Neural crest cell (in vitro differentiated cells): ENCODE results near the gene ADCY2. TPM values are rescaled to one million over a fixed set of nuclear protein-coding genes. Genes with fewer than 3 reads are reported as not detected.

Source experiments
- DNase-seq: peaks from one replicate; pipeline ENCODE4 v3.0.0; 2021; ENCODE audit warnings: low read depth, mixed read lengths, low spot score
- H3K27ac Mint-ChIP-seq: one replicate; pipeline ENCODE4 v1.8.0; 2021; ENCODE audit warnings: mild to moderate bottlenecking, mixed read lengths; ENCODE audit not compliant: unreplicated experiment
- H3K27me3 Mint-ChIP-seq: 2 replicates; pipeline ENCODE4 v1.8.0; 2021; ENCODE audit warnings: low read depth, mild to moderate bottlenecking, mixed read lengths
- H3K36me3 Mint-ChIP-seq: 2 replicates; pipeline ENCODE4 v1.8.0; 2021; ENCODE audit warnings: low read depth, mild to moderate bottlenecking, mixed read lengths
- H3K4me1 Mint-ChIP-seq: 2 replicates; pipeline ENCODE4 v1.8.0; 2021; ENCODE audit warnings: mixed read lengths
- H3K4me3 Mint-ChIP-seq: one replicate; pipeline ENCODE4 v1.8.0; 2021; ENCODE audit warnings: mild to moderate bottlenecking, mixed read lengths
- H3K9me3 Mint-ChIP-seq: 2 replicates; pipeline ENCODE4 v1.8.0; 2021; ENCODE audit warnings: mixed read lengths
- total RNA-seq: library from RNA; stranded (reverse); gene quantifications from 2 replicates; pipeline ENCODE4 v1.2.1, GENCODE V29; 2021
- TF ChIP-seq, protein P1 (sequence below): fragments of 200-600 bp; sonication (generic); conservative IDR thresholded peaks from 2 replicates; pipeline ENCODE4 v1.5.0; 2021; ENCODE audit warnings: antibody characterized with exemption, mild to moderate bottlenecking

Gene ADCY2
- total RNA-seq, 1 donor from 2014 or later = 3.5 TPM

GRCh38 chr5:7446913-7447312, 51.0 kb downstream of the ADCY2 start:
- Mint-ChIP-seq H3K27me3 (no peaks in the 10 kb centered on the region), H3K9me3 (peaks cover 14% of the 10 kb centered on the region)
- TF ChIP-seq, protein P1, sequence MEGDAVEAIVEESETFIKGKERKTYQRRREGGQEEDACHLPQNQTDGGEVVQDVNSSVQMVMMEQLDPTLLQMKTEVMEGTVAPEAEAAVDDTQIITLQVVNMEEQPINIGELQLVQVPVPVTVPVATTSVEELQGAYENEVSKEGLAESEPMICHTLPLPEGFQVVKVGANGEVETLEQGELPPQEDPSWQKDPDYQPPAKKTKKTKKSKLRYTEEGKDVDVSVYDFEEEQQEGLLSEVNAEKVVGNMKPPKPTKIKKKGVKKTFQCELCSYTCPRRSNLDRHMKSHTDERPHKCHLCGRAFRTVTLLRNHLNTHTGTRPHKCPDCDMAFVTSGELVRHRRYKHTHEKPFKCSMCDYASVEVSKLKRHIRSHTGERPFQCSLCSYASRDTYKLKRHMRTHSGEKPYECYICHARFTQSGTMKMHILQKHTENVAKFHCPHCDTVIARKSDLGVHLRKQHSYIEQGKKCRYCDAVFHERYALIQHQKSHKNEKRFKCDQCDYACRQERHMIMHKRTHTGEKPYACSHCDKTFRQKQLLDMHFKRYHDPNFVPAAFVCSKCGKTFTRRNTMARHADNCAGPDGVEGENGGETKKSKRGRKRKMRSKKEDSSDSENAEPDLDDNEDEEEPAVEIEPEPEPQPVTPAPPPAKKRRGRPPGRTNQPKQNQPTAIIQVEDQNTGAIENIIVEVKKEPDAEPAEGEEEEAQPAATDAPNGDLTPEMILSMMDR = no peak

DNA sequence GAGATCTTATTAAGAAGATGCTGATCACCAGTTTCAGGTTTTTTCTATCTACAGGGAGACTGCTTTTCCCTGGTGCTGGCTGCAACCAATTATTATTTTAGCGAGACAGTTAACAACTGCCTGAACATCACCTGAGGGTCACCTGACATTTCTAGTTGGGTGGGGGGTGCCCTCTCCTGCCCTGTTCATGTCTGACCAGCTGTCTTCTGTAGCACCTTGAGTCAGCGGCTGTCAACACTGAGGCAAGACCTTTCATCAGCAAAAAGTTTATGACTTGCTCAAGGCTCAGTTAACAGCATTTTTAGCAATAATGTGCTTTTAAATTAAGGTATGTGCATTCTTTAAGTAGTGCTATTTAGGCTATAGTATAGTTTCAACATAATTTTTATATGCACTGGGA, 58.0 kb downstream of the ADCY2 start:
- Mint-ChIP-seq H3K27me3 (no peaks in the 10 kb centered on the region), H3K27ac (no peak overlapping the region), H3K4me1 (no peaks in the 10 kb centered on the region), H3K36me3 (no peaks in the 10 kb centered on the region), H3K9me3 (peaks cover 9% of the 10 kb centered on the region), H3K4me3 (no peak overlapping the region)
- no peak for DNase-seq
- TF ChIP-seq, protein P1 = no peak

More at GRCh38 chr5:7446913-7447312, 51.0 kb downstream of the ADCY2 start:
- H3K27ac Mint-ChIP-seq = no peak overlapping the region
- peaks cover 2% of the 10 kb centered on the region for H3K36me3 Mint-ChIP-seq
- H3K4me3 Mint-ChIP-seq = no peak overlapping the region
- DNase-seq = no peak
- no peaks in the 10 kb centered on the region for H3K4me1 Mint-ChIP-seq

- TF ChIP-seq, protein P1 = no peak
- no peak for DNase-seq
- H3K4me3 Mint-ChIP-seq = no peak overlapping the region
- H3K27me3 Mint-ChIP-seq = no peaks in the 10 kb centered on the region
- H3K4me1 Mint-ChIP-seq = no peaks in the 10 kb centered on the region
- H3K9me3 Mint-ChIP-seq = peaks cover 7% of the 10 kb centered on the region
- H3K27ac Mint-ChIP-seq = no peak overlapping the region
- no peaks in the 10 kb centered on the region for H3K36me3 Mint-ChIP-seq
These were observed 60.3 kb downstream of the ADCY2 start for GRCh38 chr5:7456206-7456605.

DNA sequence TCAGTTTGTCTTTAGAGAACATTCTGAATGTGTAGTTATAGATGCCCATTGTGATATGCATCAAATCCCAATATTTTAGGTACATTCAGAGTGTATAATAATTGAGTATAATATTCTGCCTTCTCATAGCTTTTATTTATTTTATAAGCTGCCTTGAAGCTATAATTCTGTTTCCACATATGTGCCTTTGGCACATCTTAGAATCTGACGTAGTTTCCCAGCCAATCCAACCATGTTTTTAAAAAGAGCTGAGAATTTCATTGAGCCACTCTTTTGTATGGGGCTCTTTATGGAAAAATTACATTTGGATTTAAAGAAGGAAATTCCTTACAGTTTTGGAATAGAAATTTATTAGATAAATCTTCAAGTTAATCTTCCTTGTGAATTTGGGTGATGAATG, 65.4 kb downstream of the ADCY2 start:
- H3K27ac Mint-ChIP-seq = no peak overlapping the region
- H3K4me1 Mint-ChIP-seq = no peaks in the 10 kb centered on the region
- TF ChIP-seq, protein P1 = no peak
- DNase-seq = no peak
- no peaks in the 10 kb centered on the region for H3K36me3 Mint-ChIP-seq
- H3K4me3 Mint-ChIP-seq = no peak overlapping the region
- H3K9me3 Mint-ChIP-seq = peaks cover 6% of the 10 kb centered on the region
- no peaks in the 10 kb centered on the region for H3K27me3 Mint-ChIP-seq

DNA sequence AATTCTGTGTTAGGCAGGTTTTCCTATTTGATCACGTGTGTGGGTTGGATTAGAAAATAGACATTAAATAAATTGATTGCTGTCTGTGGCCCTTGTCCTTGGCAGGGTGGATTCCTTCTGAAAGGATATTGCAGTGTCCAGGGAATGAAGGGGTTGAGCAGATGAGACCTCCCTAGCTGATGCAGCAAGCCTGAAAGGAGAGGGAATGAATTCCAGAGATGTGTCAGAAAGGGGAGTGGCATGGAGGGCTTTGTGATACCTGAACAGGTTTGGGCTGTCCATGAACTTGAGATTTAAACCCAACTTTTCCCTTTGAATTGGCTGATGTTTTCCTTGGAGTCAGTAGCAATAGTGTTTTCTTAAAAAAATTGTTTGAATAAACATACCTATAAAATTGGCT, 66.8 kb downstream of the ADCY2 start:
- DNase-seq = no peak
- H3K9me3 Mint-ChIP-seq = peaks cover 3% of the 10 kb centered on the region
- no peaks in the 10 kb centered on the region for H3K27me3 Mint-ChIP-seq
- no peak overlapping the region for H3K4me3 Mint-ChIP-seq
- no peak overlapping the region for H3K27ac Mint-ChIP-seq
- no peaks in the 10 kb centered on the region for H3K36me3 Mint-ChIP-seq
- TF ChIP-seq, protein P1 = no peak
- H3K4me1 Mint-ChIP-seq = no peaks in the 10 kb centered on the region

DNA sequence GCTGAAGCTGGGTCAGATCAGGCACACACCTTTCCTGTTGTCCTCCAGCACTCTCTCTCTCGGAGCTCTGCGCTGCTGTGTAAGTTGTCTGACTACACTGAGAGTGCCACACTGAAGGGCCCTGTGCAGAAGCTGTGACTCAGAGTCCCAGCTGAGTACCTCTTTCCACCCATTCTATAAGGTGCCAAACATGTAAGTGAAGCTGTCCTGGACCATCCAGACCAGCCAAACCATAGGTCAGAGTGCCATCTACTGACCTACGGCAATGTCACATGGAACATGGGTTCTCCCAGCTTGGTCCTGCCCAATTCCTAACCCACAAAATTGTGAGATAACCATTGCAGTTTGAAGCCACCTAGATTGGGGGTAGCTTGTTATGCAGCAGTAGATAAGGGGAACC, 68.2 kb downstream of the ADCY2 start:
- no peak for DNase-seq
- Mint-ChIP-seq H3K4me3 (no peak overlapping the region), H3K27ac (no peak overlapping the region), H3K36me3 (no peaks in the 10 kb centered on the region), H3K9me3 (peaks cover 3% of the 10 kb centered on the region), H3K4me1 (no peaks in the 10 kb centered on the region), H3K27me3 (no peaks in the 10 kb centered on the region)
- TF ChIP-seq, protein P1 = peak; percentile 25
